ENCODE results near the gene COX18.

Gene COX18

DNA sequence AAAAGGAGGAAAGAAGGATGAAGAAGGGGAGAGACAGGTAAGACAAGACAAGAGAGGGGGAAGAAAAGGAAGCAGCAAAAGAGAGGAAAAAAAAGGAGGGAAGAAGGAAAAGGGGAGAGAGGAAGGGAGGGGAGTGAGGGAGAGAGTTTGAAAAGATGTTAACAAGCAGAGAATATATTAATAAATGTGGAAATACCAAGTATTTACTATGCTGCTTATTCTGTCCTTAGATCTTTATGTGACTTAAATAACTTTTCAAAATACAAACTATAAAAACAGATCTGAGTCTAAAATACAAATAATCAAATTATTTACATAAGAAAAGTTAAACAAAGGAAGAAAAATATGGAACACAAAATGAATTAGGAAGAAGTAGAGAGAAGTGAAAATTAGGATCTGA lies 18.4 kb upstream of the COX18 start:
- no peaks in the 10 kb centered on the region for H3K79me2 ChIP-seq (ENCODE audit: insufficient read depth, low read length)
- H3F3A ChIP-seq (ENCODE audit: insufficient read depth), result no peaks in the 10 kb centered on the region
- no peak overlapping the region for H3K27ac ChIP-seq (ENCODE audit: low read depth, low read length)
- no peak overlapping the region for H3K4me2 ChIP-seq (ENCODE audit: low read depth, low read length, poor library complexity, severe bottlenecking)
- H3K9ac ChIP-seq (ENCODE audit: low read length), result no peak overlapping the region
- H3K4me3 ChIP-seq (ENCODE audit: insufficient read depth, low read length, poor library complexity, severe bottlenecking), result no peak overlapping the region
- no peaks in the 10 kb centered on the region for H3K9me2 ChIP-seq (replicated peaks; ENCODE audit: insufficient read depth, low read length)
- H3K9me3 ChIP-seq (ENCODE audit: insufficient read depth, low read length), result no peaks in the 10 kb centered on the region
- no peaks in the 10 kb centered on the region for H4K20me1 ChIP-seq (ENCODE audit: low read depth, low read length)
- no peaks in the 10 kb centered on the region for H3K27me3 ChIP-seq (ENCODE audit: low read length)
- TF ChIP-seq EZH2phosphoT487 (conservative IDR thresholded peaks at IDR 0.05; ENCODE audit: low read length), result no peak
- TF ChIP-seq, protein P1, sequence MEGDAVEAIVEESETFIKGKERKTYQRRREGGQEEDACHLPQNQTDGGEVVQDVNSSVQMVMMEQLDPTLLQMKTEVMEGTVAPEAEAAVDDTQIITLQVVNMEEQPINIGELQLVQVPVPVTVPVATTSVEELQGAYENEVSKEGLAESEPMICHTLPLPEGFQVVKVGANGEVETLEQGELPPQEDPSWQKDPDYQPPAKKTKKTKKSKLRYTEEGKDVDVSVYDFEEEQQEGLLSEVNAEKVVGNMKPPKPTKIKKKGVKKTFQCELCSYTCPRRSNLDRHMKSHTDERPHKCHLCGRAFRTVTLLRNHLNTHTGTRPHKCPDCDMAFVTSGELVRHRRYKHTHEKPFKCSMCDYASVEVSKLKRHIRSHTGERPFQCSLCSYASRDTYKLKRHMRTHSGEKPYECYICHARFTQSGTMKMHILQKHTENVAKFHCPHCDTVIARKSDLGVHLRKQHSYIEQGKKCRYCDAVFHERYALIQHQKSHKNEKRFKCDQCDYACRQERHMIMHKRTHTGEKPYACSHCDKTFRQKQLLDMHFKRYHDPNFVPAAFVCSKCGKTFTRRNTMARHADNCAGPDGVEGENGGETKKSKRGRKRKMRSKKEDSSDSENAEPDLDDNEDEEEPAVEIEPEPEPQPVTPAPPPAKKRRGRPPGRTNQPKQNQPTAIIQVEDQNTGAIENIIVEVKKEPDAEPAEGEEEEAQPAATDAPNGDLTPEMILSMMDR (IDR thresholded peaks at IDR 0.05; ENCODE audit: insufficient read depth, low read length, poor library complexity, severe bottlenecking), result no peak
- no peak overlapping the region for H2AFZ ChIP-seq (ENCODE audit: low read depth, low read length, severe bottlenecking)
- H3K36me3 ChIP-seq (ENCODE audit: low read length), result no peaks in the 10 kb centered on the region

GRCh38 chr4:73086095-73086868 lies 16.8 kb upstream of the COX18 start:
- Histone ChIP-seq H3K9me3 (ENCODE audit: insufficient read depth, low read length) (no peaks in the 10 kb centered on the region), H3K36me3 (ENCODE audit: low read length) (no peaks in the 10 kb centered on the region), H3F3A (ENCODE audit: insufficient read depth) (no peaks in the 10 kb centered on the region; the same call in 1 of the 2 replicates), H2AFZ (ENCODE audit: low read depth, low read length, severe bottlenecking) (no peak overlapping the region), H3K4me2 (ENCODE audit: low read depth, low read length, poor library complexity, severe bottlenecking) (no peak overlapping the region), H3K79me2 (ENCODE audit: insufficient read depth, low read length) (no peaks in the 10 kb centered on the region), H3K9me2 (replicated peaks; ENCODE audit: insufficient read depth, low read length) (no peaks in the 10 kb centered on the region), H3K9ac (ENCODE audit: low read length) (no peak overlapping the region), H4K20me1 (ENCODE audit: low read depth, low read length) (no peaks in the 10 kb centered on the region), H3K4me3 (ENCODE audit: insufficient read depth, low read length, poor library complexity, severe bottlenecking) (no peak overlapping the region), H3K27me3 (ENCODE audit: low read length) (no peaks in the 10 kb centered on the region), H3K27ac (ENCODE audit: low read depth, low read length) (no peak overlapping the region)
- TF ChIP-seq EZH2phosphoT487 (conservative IDR thresholded peaks at IDR 0.05; ENCODE audit: low read length), result no peak
- TF ChIP-seq, protein P1 (IDR thresholded peaks at IDR 0.05; ENCODE audit: insufficient read depth, low read length, poor library complexity, severe bottlenecking), result no peak

GRCh38 chr4:73080789-73081188 lies 11.3 kb upstream of the COX18 start:
- TF ChIP-seq EZH2phosphoT487 (conservative IDR thresholded peaks at IDR 0.05; ENCODE audit: low read length), result no peak
- TF ChIP-seq, protein P1 (IDR thresholded peaks at IDR 0.05; ENCODE audit: insufficient read depth, low read length, poor library complexity, severe bottlenecking), result no peak
- no peaks in the 10 kb centered on the region for H3K27me3 ChIP-seq (ENCODE audit: low read length)
- H3K9me2 ChIP-seq (replicated peaks; ENCODE audit: insufficient read depth, low read length), result no peaks in the 10 kb centered on the region
- no peak overlapping the region for H2AFZ ChIP-seq (ENCODE audit: low read depth, low read length, severe bottlenecking)
- H3K27ac ChIP-seq (ENCODE audit: low read depth, low read length), result no peak overlapping the region
- no peak overlapping the region for H3K9ac ChIP-seq (ENCODE audit: low read length)
- H3K4me3 ChIP-seq (ENCODE audit: insufficient read depth, low read length, poor library complexity, severe bottlenecking), result no peak overlapping the region
- no peaks in the 10 kb centered on the region for H4K20me1 ChIP-seq (ENCODE audit: low read depth, low read length)
- H3K9me3 ChIP-seq (ENCODE audit: insufficient read depth, low read length), result no peaks in the 10 kb centered on the region
- H3K79me2 ChIP-seq (ENCODE audit: insufficient read depth, low read length), result no peaks in the 10 kb centered on the region
- peaks cover 6% of the 10 kb centered on the region; the same call in 1 of the 2 replicates for H3K36me3 ChIP-seq (ENCODE audit: low read length)
- H3F3A ChIP-seq (ENCODE audit: insufficient read depth), result no peaks in the 10 kb centered on the region; the same call in 1 of the 2 replicates
- H3K4me2 ChIP-seq (ENCODE audit: low read depth, low read length, poor library complexity, severe bottlenecking), result no peak overlapping the region
